Uterus (tissue), 2 donors: ENCODE data around the gene SULT1A1.

Source experiments
- CTCF ChIP-seq, 4 experiments: fragments of 200-600 bp in 2 of 4; fragments of 450-650 bp in 2 of 4; sonication (generic) in 2 of 4; IDR thresholded peaks; one replicate each; pipeline ENCODE4 v1.5.1; 2016 to 2019; ENCODE audit warnings: antibody characterized with exemption in 4 of 4, mild to moderate bottlenecking in 2 of 4, moderate library complexity in 1 of 4
- POLR2A ChIP-seq, 2 donors: fragments of 450-650 bp; IDR thresholded peaks; one replicate each; pipeline ENCODE4 v1.6.1; 2016; ENCODE audit warnings: antibody characterized with exemption in 2 of 2, mild to moderate bottlenecking in 1 of 2, moderate library complexity in 1 of 2

GRCh38 chr16:28602529-28602928, 7.3 kb downstream of the SULT1A1 start:
- TF ChIP-seq CTCF (IDR thresholded peaks at IDR 0.05): no peak
- TF ChIP-seq POLR2A (IDR thresholded peaks at IDR 0.05): no peak
